H1 (cell line): ENCODE data around the gene KIF13A. TPM values are rescaled to one million over a fixed set of nuclear protein-coding genes. Genes with fewer than 3 reads are reported as not detected.

Experiments used
- CTCF ChIA-PET: fragments of 300-600 bp; sonication (Branson Sonifier 250); formaldehyde crosslinking; loops from one replicate; lab custom pipeline; 2021; ENCODE audit not compliant: partially characterized antibody; lab: Charles Lee
- POLR2A ChIA-PET: fragments of 300-600 bp; sonication (Branson Sonifier 250); formaldehyde crosslinking; loops from one replicate; lab custom pipeline; 2021; ENCODE audit warnings: inconsistent platforms; ENCODE audit not compliant: partially characterized antibody; lab: Charles Lee
- DNase-seq, 2 experiments: peaks; one replicate each; pipeline versions ENCODE4 v3.0.0 to v3.0.0-alpha.2; 2010 to 2022; ENCODE audit warnings: low spot score in 2 of 2, low read depth in 1 of 2, mixed read lengths in 1 of 2
- FAIRE-seq: peaks from 2 replicates; lab custom pipeline; 2011; peaks lifted over from hg19 to GRCh38; lab: Jason Lieb, UNC
- H2AFZ ChIP-seq: 2 replicates; pipeline ENCODE4 v1.8.1; 2012; ENCODE audit warnings: low read length, inconsistent platforms
- H2AK5ac ChIP-seq: 2 replicates; pipeline ENCODE4 v1.6.1; 2013; ENCODE audit warnings: low read depth, low read length
- H2BK120ac ChIP-seq: replicated peaks from 2 replicates; pipeline ENCODE3; 2013; ENCODE audit warnings: low read depth, low read length, inconsistent platforms
- H2BK12ac ChIP-seq: 2 replicates; pipeline ENCODE4 v1.6.1; 2013; ENCODE audit warnings: low read depth, low read length
- H2BK15ac ChIP-seq: 2 replicates; pipeline ENCODE4 v1.6.1; 2013; ENCODE audit warnings: low read length
- H2BK20ac ChIP-seq: 2 replicates; pipeline ENCODE4 v1.6.1; 2013; ENCODE audit warnings: low read length
- H2BK5ac ChIP-seq: 2 replicates; pipeline ENCODE4 v1.6.1; 2013; ENCODE audit warnings: low read depth, low read length
- H3K14ac ChIP-seq: 2 replicates; pipeline ENCODE4 v1.6.1; 2013; ENCODE audit warnings: inconsistent platforms; ENCODE audit not compliant: insufficient read length
- H3K18ac ChIP-seq: 2 replicates; pipeline ENCODE4 v1.6.1; 2013; ENCODE audit warnings: low read length; ENCODE audit errors: extremely low read depth
- H3K23ac ChIP-seq: 2 replicates; pipeline ENCODE4 v1.6.1; 2013; ENCODE audit warnings: inconsistent platforms; ENCODE audit not compliant: insufficient read length
- H3K23me2 ChIP-seq: 2 replicates; pipeline ENCODE4 v1.6.1; 2013; ENCODE audit warnings: low read depth, low read length
- H3K27ac ChIP-seq: 2 replicates; pipeline ENCODE4 v1.6.1; 2011; ENCODE audit warnings: low read depth, low read length, inconsistent platforms
- H3K27me3 ChIP-seq, 4 experiments: replicated peaks in 1 of 4; 1 replicate in 1 of 4; 2 replicates in 3 of 4; pipeline versions ENCODE4 v1.6.1 to v1.8.1; 2011 to 2013; ENCODE audit warnings: low read length in 3 of 4, mild to moderate bottlenecking in 3 of 4, inconsistent platforms in 2 of 4, mixed read lengths in 2 of 4, moderate library complexity in 1 of 4; ENCODE audit not compliant: control insufficient read depth in 3 of 4, insufficient read depth in 3 of 4; ENCODE audit errors: extremely low read depth in 1 of 4
- H3K36me3 ChIP-seq, 4 experiments: 2 replicates each; pipeline versions ENCODE4 v1.6.1 to v1.8.1; 2011 to 2013; ENCODE audit warnings: mild to moderate bottlenecking in 4 of 4, low read length in 3 of 4, moderate library complexity in 2 of 4, control low read depth in 1 of 4, inconsistent platforms in 1 of 4; ENCODE audit not compliant: insufficient read depth in 4 of 4, control insufficient read depth in 2 of 4
- H3K4ac ChIP-seq: replicated peaks from 2 replicates; pipeline ENCODE3; 2013; ENCODE audit warnings: low read length, low read depth, mixed read lengths, inconsistent platforms; ENCODE audit not compliant: insufficient read length
- H3K4me1 ChIP-seq, 4 experiments: replicated peaks in 1 of 4; 1 replicate in 1 of 4; 2 replicates in 3 of 4; pipeline versions ENCODE4 v1.6.1 to v1.8.1; 2011 to 2013; ENCODE audit warnings: low read length in 3 of 4, inconsistent platforms in 2 of 4, mixed read lengths in 1 of 4; ENCODE audit not compliant: insufficient read depth in 4 of 4, control insufficient read depth in 3 of 4
- H3K4me2 ChIP-seq, 2 experiments: 2 replicates each; pipeline versions ENCODE4 v1.6.1 to v1.8.1; 2011 to 2013; ENCODE audit warnings: low read depth in 2 of 2, low read length in 2 of 2, control low read depth in 1 of 2, inconsistent platforms in 1 of 2, mild to moderate bottlenecking in 1 of 2; ENCODE audit not compliant: insufficient read depth in 1 of 2
- H3K4me3 ChIP-seq, 4 experiments: fragments of 200-600, 300-600 bp in 1 of 4; sonication (generic), shearing (Covaris generic), sonication (Bioruptor Twin) in 1 of 4; 2 replicates each; pipeline versions ENCODE4 v1.5.1 to v1.8.1; 2011 to 2016; ENCODE audit warnings: low read length in 4 of 4, low read depth in 3 of 4, control low read depth in 2 of 4, inconsistent platforms in 2 of 4, mild to moderate bottlenecking in 2 of 4, mixed read lengths in 1 of 4, moderate library complexity in 1 of 4; ENCODE audit not compliant: insufficient read depth in 2 of 4; ENCODE audit errors: extremely low read depth in 1 of 4
- H3K56ac ChIP-seq: replicated peaks from 2 replicates; pipeline ENCODE3; 2013; ENCODE audit warnings: low read depth, mild to moderate bottlenecking, mixed read lengths, low read length, inconsistent platforms; ENCODE audit not compliant: insufficient read length
- H3K79me1 ChIP-seq: 2 replicates; pipeline ENCODE4 v1.6.1; 2013; ENCODE audit warnings: low read depth, low read length, control low read depth
- H3K79me2 ChIP-seq, 2 experiments: 2 replicates each; pipeline versions ENCODE4 v1.6.1 to v1.8.1; 2012 to 2013; ENCODE audit warnings: low read length in 2 of 2, mild to moderate bottlenecking in 2 of 2, inconsistent platforms in 1 of 2; ENCODE audit not compliant: insufficient read depth in 2 of 2, control insufficient read depth in 1 of 2
- H3K9ac ChIP-seq, 4 experiments: replicated peaks in 1 of 4; 1 replicate in 1 of 4; 2 replicates in 3 of 4; pipeline versions ENCODE4 v1.6.1 to v1.8.1; 2011 to 2013; ENCODE audit warnings: low read depth in 3 of 4, low read length in 3 of 4, control low read depth in 2 of 4, mild to moderate bottlenecking in 2 of 4, moderate library complexity in 2 of 4, inconsistent platforms in 1 of 4; ENCODE audit errors: extremely low read depth in 1 of 4
- H3K9me3 ChIP-seq, 2 experiments: 2 replicates each; pipeline versions ENCODE4 v1.6.1 to v1.8.1; 2012 to 2013; ENCODE audit warnings: mild to moderate bottlenecking in 2 of 2, moderate library complexity in 2 of 2, control low read depth in 1 of 2, inconsistent platforms in 1 of 2, low read depth in 1 of 2, low read length in 1 of 2, mixed read lengths in 1 of 2; ENCODE audit not compliant: insufficient read depth in 2 of 2
- H4K20me1 ChIP-seq, 2 experiments: replicated peaks in 1 of 2; 2 replicates each; pipeline versions ENCODE3 to v1.8.1; 2011 to 2013; ENCODE audit warnings: inconsistent platforms in 2 of 2, low read length in 2 of 2, mild to moderate bottlenecking in 1 of 2; ENCODE audit not compliant: insufficient read depth in 2 of 2, control insufficient read depth in 1 of 2
- H4K5ac ChIP-seq: 2 replicates; pipeline ENCODE4 v1.6.1; 2013; ENCODE audit warnings: low read length, low read depth, mixed read lengths, inconsistent platforms; ENCODE audit not compliant: insufficient read length
- H4K8ac ChIP-seq: 2 replicates; pipeline ENCODE4 v1.8.0; 2013; ENCODE audit warnings: mild to moderate bottlenecking, moderate library complexity, low read length, inconsistent platforms; ENCODE audit not compliant: insufficient read depth; ENCODE audit errors: extremely low read depth
- H4K91ac ChIP-seq: replicated peaks from 2 replicates; pipeline ENCODE3; 2013; ENCODE audit warnings: low read length, mixed read lengths, inconsistent platforms; ENCODE audit not compliant: insufficient read length
- ATF2 ChIP-seq: IDR thresholded peaks from 2 replicates; pipeline ENCODE4 v1.6.1; 2012; ENCODE audit warnings: low read length, inconsistent platforms
- CBX8 ChIP-seq: fragments of 300-800, 300-1000 bp; sonication (generic); IDR thresholded peaks from 2 replicates; pipeline ENCODE4 v1.7.1; 2016; ENCODE audit warnings: low read depth, low read length, borderline replicate concordance
- EGR1 ChIP-seq: IDR thresholded peaks from 2 replicates; pipeline ENCODE4 v1.6.1; 2011; ENCODE audit warnings: low read depth, low read length, borderline replicate concordance
- JUN ChIP-seq: IDR thresholded peaks from 2 replicates; pipeline ENCODE4 v1.6.1; 2011; ENCODE audit warnings: low read depth, mild to moderate bottlenecking, improper control_type of control experiment, low read length
- KDM1A ChIP-seq: fragments of 200-600, 300-600 bp; sonication (generic); IDR thresholded peaks from 2 replicates; pipeline ENCODE4 v1.7.1; 2016; ENCODE audit warnings: mild to moderate bottlenecking, low read length, borderline replicate concordance
- POU5F1 ChIP-seq: IDR thresholded peaks from 2 replicates; pipeline ENCODE4 v1.6.1; 2011; ENCODE audit warnings: low read depth, mild to moderate bottlenecking, low read length, moderate library complexity
- RXRA ChIP-seq: IDR thresholded peaks from 2 replicates; pipeline ENCODE4 v1.6.1; 2011; ENCODE audit warnings: low read depth, mild to moderate bottlenecking, low read length, moderate library complexity; ENCODE audit not compliant: insufficient read depth
- SP4 ChIP-seq: IDR thresholded peaks from 2 replicates; pipeline ENCODE4 v1.6.1; 2012; ENCODE audit warnings: low read length, inconsistent platforms
- SRF ChIP-seq: IDR thresholded peaks from 2 replicates; pipeline ENCODE4 v1.6.1; 2011; ENCODE audit warnings: mild to moderate bottlenecking, low read depth, low read length, moderate library complexity
- USF2 ChIP-seq: IDR thresholded peaks from 2 replicates; pipeline ENCODE4 v1.6.1; 2011; ENCODE audit warnings: low read length, improper control_type of control experiment
- YY1 ChIP-seq: IDR thresholded peaks from 2 replicates; pipeline ENCODE4 v1.6.1; 2011; ENCODE audit warnings: low read depth, mild to moderate bottlenecking, low read length
- WGBS, 2 experiments: shearing (Covaris generic) in 1 of 2; methylation state at CpG; one replicate each; pipeline versions ENCODE4 v1.1.6 to v1.1.7; 2013 to 2015; ENCODE audit warnings: low lambda C conversion rate in 2 of 2, mixed read lengths in 2 of 2, inconsistent platforms in 1 of 2, low coverage in 1 of 2, missing lambda C conversion rate in 1 of 2; ENCODE audit not compliant: insufficient replicate concordance in 2 of 2, insufficient coverage in 1 of 2, insufficient read length in 1 of 2; ENCODE audit errors: extremely low coverage in 1 of 2, missing lambda C conversion rate in 1 of 2; 5-methylcytosine and 5-hydroxymethylcytosine counted together
- polyA plus RNA-seq, 7 experiments: library from polyadenylated mRNA; depleted of rRNA in 3 of 7; stranded (reverse) in 5 of 7; unstranded in 2 of 7; fragments of >200 nt in 5 of 7; fragments of 200-250 nt in 2 of 7; gene quantifications; 1 replicate in 5 of 7; 2 replicates in 1 of 7; 4 replicates in 1 of 7; pipeline versions ENCODE4 v1.2.1 to v1.2.3, GENCODE V29; 2011 to 2013; ENCODE audit warnings: missing spikeins in 2 of 7, mixed read lengths in 2 of 7
- total RNA-seq: library from RNA; stranded (reverse); fragmentation: NEBNext Ultra II Directional; extraction: Animal tissue kit (Norgen Biotek cat#: 25700); gene quantifications from 2 replicates; pipeline ENCODE4 v1.2.1, GENCODE V29; 2021
- TF ChIP-seq, protein P1 (sequence below): IDR thresholded peaks from 2 replicates; pipeline ENCODE4 v1.6.1; 2012; ENCODE audit warnings: inconsistent platforms

KIF13A gene
- total and polyA plus RNA-seq, 2 of the 8 experiments (the other 6 are each of a cell fraction or from before 2014, with no cell fraction given): 14.7 to 40.8 TPM

GRCh38 chr6:17856306-17856705 is 131.1 kb downstream of the KIF13A start:
- CTCF ChIA-PET: interaction anchor here (0.9 to 1.4 kb wide), 2 partner anchors 16 to 265 kb away, joined by 3 read pairs; no protein-coding TSS in a partner anchor
- no peak overlapping the region for H3K4me2 ChIP-seq
- TF ChIP-seq RXRA: no peak
- no peak for TF ChIP-seq KDM1A
- TF ChIP-seq YY1: no peak
- TF ChIP-seq EGR1: no peak
- TF ChIP-seq USF2: no peak
- TF ChIP-seq, protein P1, sequence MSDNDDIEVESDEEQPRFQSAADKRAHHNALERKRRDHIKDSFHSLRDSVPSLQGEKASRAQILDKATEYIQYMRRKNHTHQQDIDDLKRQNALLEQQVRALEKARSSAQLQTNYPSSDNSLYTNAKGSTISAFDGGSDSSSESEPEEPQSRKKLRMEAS: no peak
- TF ChIP-seq POU5F1: no peak
- TF ChIP-seq ATF2: no peak
- TF ChIP-seq CBX8: no peak
- TF ChIP-seq JUN: no peak
- TF ChIP-seq SRF: no peak
- no peak for TF ChIP-seq SP4

More at GRCh38 chr6:17856306-17856705, 131.1 kb downstream of the KIF13A start:
- Histone ChIP-seq H3K56ac (no peak overlapping the region), H2BK15ac (no peak overlapping the region), H3K23ac (no peak overlapping the region), H4K5ac (no peak overlapping the region), H2BK20ac (no peak overlapping the region), H3K18ac (no peak overlapping the region), H2BK12ac (no peak overlapping the region), H3K4ac (no peak overlapping the region), H3K14ac (no peak overlapping the region), H4K20me1 (no peaks in the 10 kb centered on the region), H3K4me1 (no peaks in the 10 kb centered on the region), H3K36me3 (peaks cover 0 to 1% (median 0%) of the 10 kb centered on the region in 4 experiments; a peak in 2 of 8 replicates), H2AFZ (no peak overlapping the region), H4K91ac (no peak overlapping the region), H2BK120ac (no peak overlapping the region), H2BK5ac (no peak overlapping the region), H3K9me3 (no peaks in the 10 kb centered on the region), H3K27me3 (no peaks in the 10 kb centered on the region), H3K27ac (no peak overlapping the region), H3K9ac (no peak overlapping the region), H3K79me2 (no peaks in the 10 kb centered on the region), H4K8ac (no peak overlapping the region), H2AK5ac (no peak overlapping the region), H3K4me3 (no peak overlapping the region), H3K23me2 (no peaks in the 10 kb centered on the region), H3K79me1 (no peaks in the 10 kb centered on the region)
- FAIRE-seq: no peak
- no peak for DNase-seq
- POLR2A ChIA-PET: no interaction called here
- WGBS, 2 experiments: 97% methylated on average over 3 of the region's 3 CpGs; no CpG with 5 or more reads in 1 of the 2 experiments
